Fibroblast of lung (primary cell): ENCODE data around the gene PLD5.

Source experiments
- CTCF ChIP-seq, 2 donors: IDR thresholded peaks in 1 of 2; conservative IDR thresholded peaks in 1 of 2; 1 replicate in 1 of 2; 2 replicates in 1 of 2; pipeline ENCODE4 v1.5.1; 2011 to 2012; ENCODE audit warnings: low read length in 2 of 2, control low read depth in 1 of 2, inconsistent platforms in 1 of 2, low read depth in 1 of 2, mild to moderate bottlenecking in 1 of 2
- EZH2 ChIP-seq: IDR thresholded peaks from 2 replicates; pipeline ENCODE4 v1.5.1; 2012; ENCODE audit warnings: low read length, control low read depth, mild to moderate bottlenecking; ENCODE audit errors: missing control alignments

DNA sequence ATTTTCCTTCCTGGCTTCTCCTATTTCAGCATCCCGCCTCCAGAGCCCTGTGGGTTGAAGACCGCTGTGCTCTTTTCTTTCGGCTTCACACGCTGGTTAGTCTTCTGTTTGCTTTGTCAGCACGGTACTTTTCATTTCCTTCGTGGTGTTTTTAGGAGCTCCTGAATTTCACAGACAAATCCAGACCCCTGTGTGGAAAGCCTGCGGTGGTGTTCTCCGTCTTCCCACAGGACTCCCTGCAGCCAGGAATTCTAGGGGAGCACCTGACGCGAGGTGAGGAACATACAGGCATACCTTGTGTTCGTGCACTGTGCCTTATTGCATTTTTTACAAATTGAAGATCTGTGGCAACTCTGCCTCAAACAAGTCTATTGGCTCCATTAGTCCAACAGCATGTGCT, 315.4 kb downstream of the PLD5 start:
- no peak for TF ChIP-seq CTCF (conservative IDR thresholded peaks at IDR 0.05 in 1 of 2, IDR thresholded peaks at IDR 0.05 in 1 of 2; ENCODE audit: low read depth in 1 of 2, low read length in 2 of 2)
- no peak for TF ChIP-seq EZH2
